GM19035 (cell line): ENCODE results near the gene SLC11A2.
"Not testable (repeated sequence)": the region's sequence is repeated elsewhere in the genome, so short reads cannot be mapped to it uniquely, and the experiment has no call there.

ENCODE experiments used
- ATAC-seq: cut with Tn5 transposase; IDR thresholded peaks from one replicate; pipeline ENCODE4 v1.9.1; 2021; ENCODE audit not compliant: unreplicated experiment

The SLC11A2 gene

DNA sequence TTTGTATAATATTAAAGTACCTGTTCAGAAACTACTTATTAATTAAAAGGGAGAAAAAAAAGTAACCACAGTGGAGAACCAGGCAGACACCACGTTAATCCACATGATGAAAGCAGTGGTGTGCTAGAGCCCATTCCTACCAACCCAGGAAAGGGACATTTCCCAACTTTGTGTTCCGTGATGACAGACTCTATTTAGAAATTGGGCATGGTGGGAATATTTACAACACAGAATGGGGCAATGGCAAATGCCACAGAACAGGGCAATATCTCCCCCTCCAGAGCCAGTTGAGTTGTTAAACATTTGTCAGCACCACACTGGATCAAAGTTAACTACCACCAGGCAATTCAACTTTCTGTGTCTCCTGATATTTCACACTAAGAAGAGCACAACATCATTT is 75.1 kb downstream of the SLC11A2 start:
- no peak for ATAC-seq

DNA sequence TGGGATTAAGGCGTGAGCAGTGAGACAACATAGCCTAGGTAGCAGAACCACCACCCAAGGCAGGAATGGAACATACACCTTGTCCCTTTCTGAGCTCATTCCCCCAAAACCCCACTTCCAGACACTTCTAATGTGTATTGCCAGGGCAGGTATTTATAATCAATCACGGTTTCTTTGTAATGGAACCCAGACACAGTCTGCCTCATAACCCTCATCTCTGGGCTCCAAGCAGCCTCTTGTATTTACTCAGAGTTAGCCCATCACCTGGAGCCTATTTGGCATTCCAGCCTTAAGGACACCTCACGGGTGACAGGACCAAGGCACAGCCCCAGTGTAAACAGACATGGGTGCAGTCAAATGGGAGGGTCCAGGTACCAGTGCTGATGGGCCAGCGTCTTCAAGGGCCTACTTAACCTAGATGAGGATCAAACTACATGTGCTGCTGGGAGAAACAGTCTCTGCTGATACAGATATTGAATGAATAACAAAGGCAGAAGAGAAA is 76.3 kb downstream of the SLC11A2 start:
- ATAC-seq = no peak

- ATAC-seq = no peak
Measured at GRCh38 chr12:50948798-50949197, 77.4 kb downstream of the SLC11A2 start.

DNA sequence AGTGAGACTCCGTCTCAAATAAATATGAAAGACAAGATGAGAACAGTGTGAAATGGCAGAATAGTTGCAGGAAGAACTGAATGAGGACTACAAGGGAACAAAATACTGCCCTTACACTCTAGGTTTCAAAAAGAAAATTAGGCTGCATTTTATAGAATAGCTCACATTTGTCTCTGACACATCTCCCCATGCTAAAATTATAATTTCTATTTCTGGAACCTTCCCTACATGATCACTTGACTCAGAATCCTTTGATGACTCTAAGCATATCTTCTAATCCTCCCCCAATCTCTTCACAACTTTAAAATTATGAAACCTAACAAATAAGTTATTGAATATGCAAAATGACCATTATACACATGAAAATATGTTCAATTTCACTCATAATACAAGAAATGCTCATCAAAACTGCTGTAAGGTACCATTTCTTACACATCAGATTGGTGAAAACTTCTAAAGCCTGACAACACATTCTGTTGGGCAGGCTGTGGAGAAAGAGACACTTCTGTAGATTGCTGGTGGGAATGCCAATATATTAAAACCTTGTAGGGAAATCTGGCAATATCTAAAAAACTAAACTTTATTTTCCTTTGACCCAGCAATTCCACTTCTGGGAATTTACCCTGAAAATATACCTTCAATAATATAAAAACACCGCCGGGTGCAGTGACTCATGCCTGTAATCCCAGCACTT is 78.1 kb downstream of the SLC11A2 start:
- no peak for ATAC-seq

- ATAC-seq = no peak
Measured at GRCh38 chr12:50937653-50938052, 88.5 kb downstream of the SLC11A2 start.

- no peak for ATAC-seq
Measured at GRCh38 chr12:50936821-50937530, 89.2 kb downstream of the SLC11A2 start.

DNA sequence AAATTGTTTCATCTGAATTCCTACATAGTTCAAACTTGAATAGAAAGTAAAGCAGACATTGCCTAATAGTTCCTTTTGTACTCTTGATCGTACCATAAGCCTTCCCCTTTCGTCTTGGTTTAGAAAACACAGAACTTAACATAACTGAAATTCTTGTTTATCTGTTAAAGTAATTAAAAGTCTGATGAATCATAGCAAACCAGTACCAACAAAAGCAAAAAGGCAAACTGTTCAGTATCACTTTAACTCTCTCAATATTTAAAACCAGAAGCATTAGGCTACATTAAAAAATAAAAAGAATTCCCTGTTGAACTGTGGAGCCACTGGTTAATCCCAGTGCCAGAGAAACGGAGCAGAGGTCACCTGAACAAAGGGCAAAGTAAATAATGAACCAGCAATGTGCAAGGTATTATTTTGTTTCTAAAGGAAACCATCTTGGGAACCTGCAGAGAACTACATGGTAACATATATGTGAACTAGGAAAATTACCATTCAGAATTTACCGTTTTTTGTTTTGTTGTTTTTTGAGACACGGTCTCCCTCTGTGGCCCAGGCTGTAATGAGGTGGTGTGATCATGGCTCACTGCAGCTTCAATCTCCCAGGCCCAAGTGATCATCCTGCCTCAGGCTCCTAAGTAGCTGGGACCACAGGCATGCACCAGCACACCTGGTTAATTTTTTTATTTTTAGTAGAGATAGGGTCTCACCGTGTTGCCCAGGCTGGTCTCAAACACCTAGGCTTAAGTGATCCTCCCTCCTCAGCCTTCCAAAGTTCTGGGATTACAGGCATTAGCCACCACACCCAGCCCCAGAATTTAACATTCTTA is 91.0 kb downstream of the SLC11A2 start:
- no peak for ATAC-seq

DNA sequence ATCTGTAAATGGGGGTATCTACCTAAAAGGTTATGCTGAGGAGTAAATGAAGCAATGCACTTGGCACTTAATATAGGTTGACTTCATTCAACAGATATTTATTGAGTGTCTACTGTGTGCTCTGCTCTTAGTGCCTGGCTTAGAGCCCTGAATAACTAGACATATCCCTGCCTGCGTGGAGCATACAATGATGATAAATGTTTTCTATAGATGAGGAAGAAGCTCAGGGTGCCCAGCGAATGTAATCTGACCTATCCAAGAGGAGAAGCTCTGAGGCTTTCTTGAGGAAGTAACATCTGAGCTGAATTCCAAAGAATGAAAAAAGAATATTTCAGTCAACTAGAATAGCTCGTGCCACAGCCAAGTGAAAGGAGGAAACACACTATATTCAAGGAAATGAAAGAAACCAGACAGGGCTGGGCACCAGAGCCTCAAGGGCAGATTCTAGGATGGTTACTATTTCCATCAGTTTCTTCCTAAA is 91.8 kb downstream of the SLC11A2 start:
- ATAC-seq = no peak

- no peak for ATAC-seq
Measured at GRCh38 chr12:50933459-50934124, 92.6 kb downstream of the SLC11A2 start.

DNA sequence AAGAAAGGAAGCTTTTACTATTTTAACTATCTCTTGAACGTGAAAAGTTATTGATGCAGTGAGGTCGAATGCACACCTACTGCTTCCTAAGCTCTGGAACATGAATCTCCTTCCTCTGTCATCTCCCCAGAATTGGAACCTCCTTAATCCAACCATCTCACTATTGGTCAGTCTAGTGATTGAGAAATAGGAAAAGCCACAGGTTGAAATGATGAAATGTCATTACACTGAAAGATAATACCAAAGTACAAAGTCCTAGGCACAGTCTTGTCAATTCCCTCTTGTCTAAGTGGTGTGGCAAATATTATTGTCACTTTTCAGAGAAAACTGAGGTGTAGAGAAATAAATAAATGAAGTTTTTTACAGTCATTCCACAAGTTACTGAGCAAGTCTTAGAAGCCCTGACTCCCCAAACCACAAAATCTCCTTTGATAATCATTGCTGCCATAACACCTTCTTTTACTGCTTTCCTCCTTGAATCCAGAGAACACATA is 93.3 kb downstream of the SLC11A2 start:
- ATAC-seq = no peak

- not testable (repeated sequence) for ATAC-seq
Measured at GRCh38 chr12:50930477-50930876, 95.7 kb downstream of the SLC11A2 start.

- ATAC-seq = no peak
Measured at GRCh38 chr12:50929831-50930230, 96.4 kb downstream of the SLC11A2 start.
